Measurements from ENCODE around the gene TOB1. TPM values are rescaled to one million over a fixed set of nuclear protein-coding genes. Genes with fewer than 3 reads are reported as not detected.

Gene TOB1
- total RNA-seq, 1 experiment from 2014 or later: 31.6 TPM

GRCh38 chr17:50855708-50856330, 10.3 kb downstream of the TOB1 start:
- H2BK12ac ChIP-seq (ENCODE audit: insufficient read length, low read depth, low read length): no peak overlapping the region
- no peak for TF ChIP-seq CTCF (conservative IDR thresholded peaks at IDR 0.05)
- H4K20me1 ChIP-seq (ENCODE audit: control insufficient read depth, insufficient read depth, insufficient read length): no peaks in the 10 kb centered on the region
- DNase-seq: no peak
- no CpG with 5 or more reads among the region's 6 CpGs for WGBS (ENCODE audit: extremely low coverage, insufficient read length, low lambda C conversion rate)
- no peaks in the 10 kb centered on the region for H3K79me2 ChIP-seq (ENCODE audit: insufficient read depth, low read length)
- H2AFZ ChIP-seq (ENCODE audit: low read length): no peak overlapping the region
- H3K79me1 ChIP-seq (ENCODE audit: insufficient read depth, low read depth, low read length, poor library complexity, severe bottlenecking): no peaks in the 10 kb centered on the region
- no peak overlapping the region for H3K23ac ChIP-seq (ENCODE audit: insufficient read length, low read depth, low read length)
- Mint-ChIP-seq H3K9me3 (no peaks in the 10 kb centered on the region), H3K36me3 (ENCODE audit: insufficient read depth in 1 of 3, low read depth in 3 of 3) (peaks cover 0 to under 1% (median 0%) of the 10 kb centered on the region in 3 experiments; a peak in 2 of 7 replicates), H3K4me1 (peaks cover 2 to 10% of the 10 kb centered on the region in 2 experiments), H3K27ac (no peak overlapping the region), H3K4me3 (no peak overlapping the region), H3K27me3 (ENCODE audit: low read depth) (peaks cover 3% of the 10 kb centered on the region)
- H3K27ac ChIP-seq (ENCODE audit: insufficient read length, low read depth, low read length): no peak overlapping the region
- H3K9me3 ChIP-seq (ENCODE audit: control insufficient read depth, low read depth, low read length): no peaks in the 10 kb centered on the region
- H3K18ac ChIP-seq (ENCODE audit: insufficient read length, low read depth, low read length): no peak overlapping the region
- no peaks in the 10 kb centered on the region for H3K4me1 ChIP-seq (ENCODE audit: insufficient read depth, low read length)
- no peaks in the 10 kb centered on the region for H3K27me3 ChIP-seq (ENCODE audit: insufficient read depth, low read length)
- no peak overlapping the region for H3K9ac ChIP-seq (ENCODE audit: extremely low read depth, insufficient read length, low read length)
- no peak overlapping the region for H3K4me2 ChIP-seq (ENCODE audit: insufficient read depth, insufficient read length, low read length)
- no peak overlapping the region for H2BK15ac ChIP-seq (ENCODE audit: low read depth, low read length)
- no peak overlapping the region for H3K4ac ChIP-seq (ENCODE audit: low read depth, low read length)
- no peak overlapping the region for H2BK5ac ChIP-seq (ENCODE audit: insufficient read length, low read length)
- H4K5ac ChIP-seq (ENCODE audit: insufficient read length, low read depth, low read length): no peak overlapping the region
- H3K14ac ChIP-seq (ENCODE audit: insufficient read depth, low read length): no peak overlapping the region
- H3K23me2 ChIP-seq (ENCODE audit: insufficient read length, low read depth, low read length, poor library complexity, severe bottlenecking): no peaks in the 10 kb centered on the region
- H2BK120ac ChIP-seq (ENCODE audit: low read depth, low read length, poor library complexity, severe bottlenecking): no peak overlapping the region
- no peak overlapping the region for H3K56ac ChIP-seq (ENCODE audit: insufficient read length, low read depth, low read length)
- H2AK5ac ChIP-seq (ENCODE audit: insufficient read length, low read length): no peak overlapping the region
- H2BK20ac ChIP-seq (ENCODE audit: low read depth, low read length, poor library complexity, severe bottlenecking): no peak overlapping the region
- no peak overlapping the region for H4K91ac ChIP-seq (ENCODE audit: insufficient read length, low read depth, low read length)
- no peak overlapping the region for H3T11ph ChIP-seq (ENCODE audit: low read length)
- no peak overlapping the region for H4K8ac ChIP-seq (replicated peaks; ENCODE audit: insufficient read length, low read depth, low read length)

Measured in H9 (cell line).